Measurements from ENCODE around the gene PDE11A.

The PDE11A gene

GRCh38 chr2:177916342-177916741 is 156.2 kb downstream of the PDE11A start:
- DNase-seq, result no peak

GRCh38 chr2:177914247-177914646 is 158.3 kb downstream of the PDE11A start:
- no peak for DNase-seq

GRCh38 chr2:177909962-177910361 is 162.6 kb downstream of the PDE11A start:
- DNase-seq, result no peak

- no peak for DNase-seq
These were observed 163.8 kb downstream of the PDE11A start for GRCh38 chr2:177908824-177909223.

- no peak for DNase-seq
These were observed 164.4 kb downstream of the PDE11A start for GRCh38 chr2:177908182-177908581.

- peak; percentile 61 for DNase-seq
These were observed 166.4 kb downstream of the PDE11A start for GRCh38 chr2:177906041-177906718.

- DNase-seq, result no peak
These were observed 166.9 kb downstream of the PDE11A start for GRCh38 chr2:177905640-177906039.

DNA sequence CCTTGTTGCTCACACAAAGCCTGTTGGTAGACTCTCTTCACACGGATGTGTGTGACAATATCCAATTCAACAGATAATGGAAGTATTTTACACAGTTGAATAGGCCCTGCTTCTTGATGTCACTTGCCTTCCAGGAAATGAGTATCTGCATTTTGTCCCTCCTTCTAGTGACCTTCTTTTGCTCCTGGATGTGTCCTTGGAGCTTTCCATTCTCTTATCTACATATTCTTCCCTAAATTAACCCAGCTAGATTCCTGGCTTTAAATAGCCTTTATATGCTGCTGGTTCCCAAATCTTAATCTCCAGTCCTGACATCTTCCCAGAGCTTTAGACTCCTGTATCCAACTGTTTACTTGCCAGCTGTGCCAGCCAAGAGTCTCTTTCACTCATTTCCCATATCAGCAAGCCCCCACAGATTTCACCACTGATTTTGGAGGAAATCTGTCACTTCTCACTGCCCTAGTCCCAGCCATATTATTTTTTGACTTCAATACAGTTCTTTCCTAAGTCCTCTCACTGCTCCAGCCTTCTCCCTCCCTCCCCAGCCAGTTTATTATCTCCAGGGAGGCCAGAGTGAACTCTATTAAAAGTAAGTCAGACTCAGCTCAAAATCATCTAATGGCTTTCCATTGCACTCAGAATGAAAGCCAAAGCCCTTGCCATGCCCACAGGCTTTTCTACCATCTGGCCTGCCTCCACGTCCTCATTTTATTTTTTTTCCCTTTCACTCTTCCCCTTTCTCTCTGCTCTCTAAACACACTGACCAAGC is 170.0 kb downstream of the PDE11A start:
- no peak for DNase-seq

GRCh38 chr2:177900082-177900481 is 172.5 kb downstream of the PDE11A start:
- DNase-seq, result no peak

DNA sequence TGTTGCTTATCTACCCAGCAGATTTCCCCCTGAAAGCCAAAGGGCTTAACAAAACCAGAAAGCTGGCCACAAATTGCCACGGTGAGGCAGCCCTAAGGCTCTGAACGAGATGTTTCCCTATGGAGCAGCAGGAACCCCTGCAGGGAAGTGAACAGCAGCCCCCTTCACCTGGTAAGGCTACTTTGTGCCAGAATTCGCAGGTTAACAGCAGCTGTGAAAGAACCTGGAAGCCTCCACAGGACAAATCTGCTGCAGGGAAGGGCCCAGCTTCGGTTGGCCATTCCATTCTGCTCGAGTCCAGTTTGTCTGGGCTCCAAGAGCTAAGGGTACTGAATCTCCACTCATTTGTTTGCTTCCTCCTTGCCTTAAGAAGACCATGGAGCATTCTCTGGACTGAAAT is 175.3 kb downstream of the PDE11A start:
- DNase-seq, result no peak

GRCh38 chr2:177896587-177896986 is 176.0 kb downstream of the PDE11A start:
- DNase-seq, result no peak

GRCh38 chr2:177894546-177894945 is 178.0 kb downstream of the PDE11A start:
- DNase-seq, result no peak

GRCh38 chr2:177893880-177894279 is 178.7 kb downstream of the PDE11A start:
- no peak for DNase-seq

GRCh38 chr2:177891533-177891932 is 181.0 kb downstream of the PDE11A start:
- DNase-seq, result no peak

- no peak for DNase-seq
These were observed 182.6 kb downstream of the PDE11A start for GRCh38 chr2:177889818-177890460.

DNA sequence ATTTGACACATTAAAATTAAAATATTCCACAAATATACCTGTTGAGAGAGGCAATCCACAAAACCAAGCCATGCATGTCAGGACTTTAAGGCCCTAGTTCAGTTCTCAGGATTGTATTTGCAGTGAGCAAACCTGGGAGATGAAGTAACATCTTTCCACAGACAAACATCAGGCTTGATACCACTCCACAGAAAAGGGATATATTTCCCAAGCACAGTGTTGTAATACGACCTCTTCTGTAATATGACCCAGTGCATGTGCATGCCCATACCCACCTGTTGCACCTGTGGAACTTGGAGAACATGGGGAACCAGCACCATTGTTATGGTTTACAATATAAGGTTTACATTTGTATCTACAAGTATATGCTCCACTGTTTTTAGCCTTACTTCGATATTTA is 184.0 kb downstream of the PDE11A start:
- DNase-seq, result no peak

DNA sequence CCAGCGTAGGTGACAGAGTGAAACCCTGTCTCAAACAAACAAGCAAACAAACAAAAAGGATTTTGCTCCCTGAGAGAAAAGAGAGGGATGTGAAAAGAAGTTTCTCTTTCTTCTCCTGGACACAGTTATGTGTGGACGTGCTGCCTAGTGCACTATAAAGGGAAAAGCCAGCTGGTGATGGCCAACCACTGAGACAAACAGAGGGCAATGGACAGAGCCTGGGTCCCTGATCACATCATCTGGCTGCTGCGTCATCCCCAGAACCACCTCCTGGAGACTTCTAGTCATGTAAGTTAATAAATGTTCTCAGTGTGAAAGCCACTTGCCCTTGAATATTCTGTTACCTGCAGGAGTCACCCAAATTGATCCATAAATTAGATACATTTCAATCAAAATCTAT is 184.9 kb downstream of the PDE11A start:
- no peak for DNase-seq

DNA sequence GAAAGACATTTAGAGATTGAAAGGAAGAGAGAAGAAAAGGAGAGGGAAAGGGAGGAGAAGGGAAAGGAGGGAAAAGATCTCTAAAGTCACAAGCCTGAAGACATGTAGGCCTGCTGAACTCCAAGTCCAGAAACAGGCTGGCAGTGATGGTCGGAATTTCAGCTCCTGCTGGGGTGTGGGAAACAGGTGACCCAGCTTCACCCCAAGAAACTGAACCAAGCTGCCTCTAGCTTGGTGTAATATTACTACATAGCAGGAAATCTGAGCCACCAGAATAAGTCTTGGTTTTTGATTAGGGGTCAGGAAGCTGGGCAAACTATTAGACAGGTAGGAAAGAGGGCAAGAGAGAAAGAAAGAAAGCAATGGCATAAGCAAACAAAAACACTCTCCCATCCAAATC is 185.8 kb downstream of the PDE11A start:
- DNase-seq, result no peak

DNA sequence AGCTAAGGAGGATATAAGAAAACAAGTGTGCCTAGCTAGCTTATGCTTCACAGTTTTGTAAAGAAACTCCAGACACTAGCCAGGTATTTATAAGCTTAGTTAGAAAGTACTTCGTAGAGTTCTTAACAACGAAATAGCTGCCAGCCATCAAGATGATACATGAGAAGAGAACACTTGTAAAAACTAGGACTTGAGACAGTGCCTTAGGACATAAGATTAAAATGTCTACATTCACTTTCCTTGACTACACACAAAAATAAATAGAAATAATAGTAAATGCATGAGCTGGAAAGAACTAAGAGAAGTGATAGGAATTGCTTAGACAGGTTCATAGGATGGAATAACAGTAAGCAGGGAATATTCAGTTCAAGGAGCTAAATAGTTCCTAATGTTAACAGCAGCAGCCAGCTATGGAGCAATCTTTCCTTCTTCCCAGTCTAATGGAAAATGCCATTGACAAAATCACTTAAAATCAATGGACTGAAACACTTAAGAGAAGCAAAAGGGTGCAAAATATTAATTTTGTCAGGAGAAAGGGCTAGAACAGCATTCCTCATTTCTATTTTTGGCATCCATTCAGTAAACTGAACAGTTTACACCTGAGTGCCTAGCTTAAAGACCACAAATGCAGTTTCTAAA is 186.6 kb downstream of the PDE11A start:
- DNase-seq, result no peak

DNA sequence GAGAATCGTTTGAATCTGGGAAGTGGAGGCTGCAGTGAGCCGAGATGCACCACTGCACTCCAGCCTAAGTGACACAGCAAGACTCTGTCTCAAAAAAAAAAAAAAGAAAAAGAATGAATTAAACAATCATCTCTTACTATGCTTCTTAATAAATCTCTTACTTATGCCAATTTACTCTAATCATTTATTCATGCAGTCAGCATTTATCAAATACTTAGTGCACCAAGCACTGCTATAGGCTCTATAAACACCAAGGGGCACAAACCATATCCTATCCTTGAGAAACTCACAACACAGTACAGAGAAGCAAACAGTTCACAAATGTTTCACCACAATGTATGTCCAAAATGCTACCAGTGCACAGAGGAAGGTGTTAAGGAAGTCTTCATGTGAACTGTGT is 189.4 kb downstream of the PDE11A start:
- no peak for DNase-seq

GRCh38 chr2:177882501-177882900 is 190.1 kb downstream of the PDE11A start:
- DNase-seq, result no peak

DNA sequence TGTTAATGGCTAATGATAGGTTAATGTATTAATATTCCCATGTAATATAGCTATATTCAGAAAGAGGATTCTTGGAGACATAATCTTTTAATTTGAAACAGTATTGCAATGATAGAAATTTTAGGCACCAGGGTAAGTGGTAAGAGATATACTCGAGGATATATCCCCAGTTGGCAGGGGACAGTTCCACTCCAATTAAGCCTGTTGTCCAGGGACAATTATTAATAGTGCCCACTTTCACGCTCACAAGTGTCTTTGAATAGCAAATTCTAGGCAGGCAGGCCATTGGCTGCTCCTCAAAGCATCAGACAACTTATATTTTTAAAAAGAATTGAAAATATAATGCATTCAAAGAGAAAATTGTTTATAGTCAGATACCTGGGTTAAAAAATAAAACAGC is 190.7 kb downstream of the PDE11A start:
- DNase-seq, result no peak

DNA sequence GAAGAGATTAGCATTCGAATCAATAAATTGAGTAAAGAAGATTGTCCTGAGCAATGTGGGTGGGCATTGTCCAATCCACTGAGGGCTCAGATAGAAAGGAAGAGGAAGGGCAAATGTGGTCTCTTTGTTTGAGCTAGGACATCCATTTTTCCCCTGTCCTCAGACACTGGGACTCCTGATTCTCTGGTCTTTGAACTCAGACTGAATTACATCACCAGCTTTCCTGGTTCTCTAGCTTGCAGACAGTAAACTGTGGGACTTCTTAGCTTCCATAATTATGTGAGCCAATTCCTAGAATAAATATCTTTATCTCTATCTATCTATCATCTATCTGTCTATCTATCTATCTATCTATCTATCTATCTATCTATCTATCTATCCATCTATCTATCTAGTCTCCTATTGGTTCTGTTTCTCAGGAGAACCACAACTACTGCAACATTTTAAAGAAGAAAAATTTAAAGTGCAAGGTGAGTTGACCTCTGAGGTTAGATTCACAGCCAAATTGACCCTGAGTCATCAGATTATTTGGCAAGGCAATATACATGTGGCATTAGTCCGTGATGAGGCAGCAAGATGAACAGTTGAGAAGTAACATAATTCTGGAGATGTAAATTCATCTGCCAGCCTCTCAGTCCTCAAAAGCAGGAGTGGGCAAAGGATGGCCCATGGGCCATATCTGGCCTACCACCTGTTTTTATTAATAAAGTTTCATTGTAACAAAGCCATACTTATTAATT is 191.4 kb downstream of the PDE11A start:
- no peak for DNase-seq

Data from NCI-H1436 (cell line).